ENCODE measurements around the gene AFG1L.

GRCh38 chr6:108286366-108286765, 8.5 kb upstream of the AFG1L start:
- no peak for TF ChIP-seq LEF1 (IDR thresholded peaks at IDR 0.05; ENCODE audit: borderline replicate concordance)
- TF ChIP-seq FOXK2 (IDR thresholded peaks at IDR 0.05), result no peak
- no peak for TF ChIP-seq TARDBP (IDR thresholded peaks at IDR 0.05)

Measured in HEK293T (cell line).